ENCODE data around the gene PNKD. TPM values are rescaled to one million over a fixed set of nuclear protein-coding genes. Genes with fewer than 3 reads are reported as not detected.

Gene PNKD
- total RNA-seq, 1 donor from 2014 or later = 26.5 TPM

DNA sequence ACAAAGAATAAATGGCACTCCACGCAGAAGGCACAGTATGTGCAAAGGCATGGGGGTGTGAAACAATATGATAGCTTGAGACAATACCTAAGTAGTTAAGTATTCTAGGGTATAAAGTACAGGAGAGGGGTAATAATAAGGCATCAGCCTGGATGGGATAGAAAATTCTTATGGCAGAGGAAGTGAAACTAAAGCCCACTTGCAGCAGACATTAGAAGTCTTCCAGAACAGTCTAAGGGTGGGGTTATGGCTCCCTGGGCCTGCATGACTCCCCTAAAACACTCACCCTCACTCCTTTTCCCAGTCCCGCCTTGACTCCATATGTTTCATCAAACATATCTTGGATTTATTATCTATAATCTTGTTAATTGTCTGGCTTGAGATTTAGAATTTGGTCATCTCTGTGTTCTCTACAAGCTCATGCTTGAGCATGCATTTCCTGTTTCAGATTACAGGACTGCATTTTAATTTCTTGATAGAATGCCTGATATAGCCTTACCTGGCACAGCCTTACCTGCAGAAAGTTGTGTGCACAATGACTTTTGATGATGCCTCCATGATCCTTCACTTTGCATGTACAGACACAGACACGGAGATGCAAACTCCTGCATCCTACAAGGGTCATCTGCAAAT is 50.5 kb downstream of the PNKD start:
- no peak for DNase-seq

- DNase-seq = peak; percentile 97
Observed at GRCh38 chr2:218322768-218323525, 52.6 kb downstream of the PNKD start.

- peak; percentile 62 for DNase-seq
Observed at GRCh38 chr2:218323526-218324472, 53.5 kb downstream of the PNKD start.

- DNase-seq = no peak
Observed at GRCh38 chr2:218325566-218326160, 55.3 kb downstream of the PNKD start.

DNA sequence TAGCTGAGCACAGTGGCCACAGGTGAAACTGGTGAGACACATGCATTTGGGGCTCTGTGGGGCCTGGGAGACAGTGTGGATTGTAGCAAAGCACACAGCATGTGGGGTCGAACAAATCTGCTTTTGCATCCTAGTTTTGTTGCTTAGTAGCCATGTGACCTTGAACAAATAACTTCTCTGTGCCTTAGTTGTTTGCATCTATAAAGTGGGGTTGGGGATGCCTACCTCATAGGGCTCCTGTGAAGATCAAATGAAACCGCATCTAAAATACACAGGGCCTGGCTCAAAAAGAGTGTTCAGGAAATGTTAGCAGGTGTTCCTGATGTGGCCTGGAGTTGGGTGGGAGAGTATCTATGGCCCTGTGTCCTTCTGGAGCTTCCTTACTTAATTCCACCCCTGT is 56.0 kb downstream of the PNKD start:
- DNase-seq = no peak

DNA sequence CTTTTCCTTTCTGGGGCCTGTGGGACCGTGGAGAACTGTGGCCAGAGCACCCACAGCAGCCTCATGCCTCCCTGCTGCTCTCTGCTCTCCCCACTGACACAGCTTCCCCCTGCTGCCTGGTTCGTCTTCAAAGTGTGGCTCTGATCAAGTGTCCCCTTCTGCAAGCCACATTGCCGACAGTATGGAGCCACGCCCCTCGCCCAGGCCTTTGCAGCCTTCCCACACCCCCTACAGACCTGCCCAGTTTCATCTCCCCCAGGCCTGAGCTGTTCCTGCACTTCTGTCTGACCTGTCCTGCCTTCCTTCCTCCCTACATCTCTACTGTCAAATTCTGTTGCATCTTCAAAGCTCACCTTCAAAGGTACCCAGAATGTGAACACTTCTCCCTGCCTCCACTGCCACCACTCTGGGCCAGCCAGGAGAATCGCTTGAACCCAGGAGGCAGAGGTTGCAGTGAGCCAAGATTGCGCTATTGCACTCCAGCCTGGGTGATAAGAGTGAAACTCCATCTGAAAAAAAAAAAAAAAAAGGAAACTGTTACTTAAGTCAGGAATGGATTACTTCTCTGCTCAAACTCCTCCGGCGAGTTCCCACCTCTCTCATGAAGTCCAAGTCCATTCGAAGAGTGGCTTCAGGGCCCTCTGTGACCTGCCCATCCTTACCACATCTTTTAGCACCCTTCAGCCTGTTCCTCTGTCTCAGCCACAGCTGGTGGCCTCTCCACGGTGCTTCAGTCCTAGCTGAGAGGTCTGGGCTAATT is 57.3 kb downstream of the PNKD start:
- DNase-seq = no peak

DNA sequence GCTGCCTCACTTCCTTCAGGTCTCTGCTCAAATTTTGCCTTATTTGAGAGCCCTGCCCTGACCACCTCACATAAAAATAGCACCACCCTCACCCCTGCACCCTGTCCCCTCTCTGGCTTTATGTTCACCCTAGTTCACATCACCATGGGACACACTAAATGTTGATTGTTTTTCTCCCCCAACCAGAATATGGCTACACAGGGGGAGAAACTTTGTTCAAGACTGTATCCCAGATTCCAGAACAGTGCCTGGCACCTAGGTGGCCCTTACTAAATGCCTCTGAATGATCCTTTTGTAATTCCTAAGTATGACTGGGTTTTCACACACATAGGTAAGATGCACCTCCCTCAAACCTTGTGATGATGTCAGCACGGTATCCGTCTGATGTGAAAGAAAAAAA is 58.0 kb downstream of the PNKD start:
- no peak for DNase-seq

DNA sequence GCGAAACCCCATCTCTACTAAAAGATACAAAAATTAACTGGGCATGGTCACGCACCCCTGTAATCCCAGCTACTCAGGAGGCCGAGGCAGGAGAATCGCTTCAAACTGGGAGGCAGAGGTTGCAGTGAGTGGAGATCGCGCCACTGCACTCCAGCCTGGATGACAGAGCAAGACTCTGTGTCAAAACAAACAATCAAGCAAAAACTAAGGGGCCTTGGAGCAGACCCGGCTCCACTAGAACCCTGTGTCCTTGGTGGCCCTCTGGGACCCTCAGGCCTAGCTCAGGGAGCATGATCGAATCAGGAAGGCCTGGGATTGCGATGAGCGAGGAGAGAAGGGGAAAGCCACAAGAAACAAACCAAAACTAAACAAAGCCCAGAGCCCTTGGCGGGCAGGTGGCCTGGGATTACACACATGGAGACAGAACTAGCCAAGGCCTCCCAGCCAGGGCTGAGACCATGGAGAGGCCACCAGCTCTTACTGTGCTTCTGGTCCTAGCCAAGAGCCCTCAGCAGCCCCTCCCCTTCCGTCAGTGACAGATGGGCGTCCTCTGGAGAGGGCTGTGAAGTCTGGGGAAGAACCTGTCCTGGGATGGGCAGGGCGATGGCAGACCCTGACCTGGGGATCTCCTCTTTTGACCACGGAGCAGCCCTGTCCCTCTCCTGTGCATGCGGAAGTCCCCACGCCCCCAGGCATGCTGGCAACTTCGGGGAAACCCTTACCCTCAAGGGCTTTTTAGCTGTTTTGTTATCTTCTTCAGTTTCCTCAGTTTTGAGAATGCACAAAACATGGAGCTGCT is 58.9 kb downstream of the PNKD start:
- no peak for DNase-seq

DNA sequence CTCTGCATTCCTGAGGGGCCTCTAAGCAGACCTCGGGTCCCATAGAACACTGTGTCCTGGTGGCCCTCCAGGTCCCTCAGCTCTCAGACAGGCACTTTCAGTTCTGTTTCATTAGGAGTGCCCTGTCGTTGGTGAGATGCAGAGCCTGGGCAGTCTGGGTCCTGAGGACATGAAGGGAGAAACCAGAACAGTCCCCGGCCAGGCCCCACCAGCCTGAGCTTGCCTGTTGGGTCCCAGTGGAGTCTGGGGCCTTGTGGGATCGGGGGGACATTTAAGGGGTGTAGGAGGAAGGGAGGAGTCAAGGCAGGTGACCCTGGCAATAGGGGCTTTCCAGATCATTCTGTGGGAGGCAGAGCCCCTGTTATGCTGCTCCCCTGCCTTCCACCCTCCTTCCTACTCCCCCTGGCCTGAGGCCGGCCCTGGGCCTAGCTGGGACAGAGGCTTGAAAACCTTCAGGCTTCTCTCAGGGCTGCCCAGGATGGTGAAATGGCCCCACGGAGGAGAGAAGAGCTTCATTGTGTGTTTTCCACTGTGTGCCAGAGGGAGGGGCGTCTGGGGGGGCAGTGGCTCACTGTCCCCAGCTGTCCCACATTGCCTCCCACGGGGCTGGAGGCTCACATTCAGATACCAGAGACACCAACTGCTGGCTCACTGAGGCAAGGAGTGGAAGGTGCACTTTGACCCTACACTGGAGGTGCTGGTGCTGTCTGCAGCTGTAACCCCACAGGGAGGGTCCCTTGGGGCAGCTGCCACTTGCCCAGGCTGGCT is 59.7 kb downstream of the PNKD start:
- no peak for DNase-seq

DNA sequence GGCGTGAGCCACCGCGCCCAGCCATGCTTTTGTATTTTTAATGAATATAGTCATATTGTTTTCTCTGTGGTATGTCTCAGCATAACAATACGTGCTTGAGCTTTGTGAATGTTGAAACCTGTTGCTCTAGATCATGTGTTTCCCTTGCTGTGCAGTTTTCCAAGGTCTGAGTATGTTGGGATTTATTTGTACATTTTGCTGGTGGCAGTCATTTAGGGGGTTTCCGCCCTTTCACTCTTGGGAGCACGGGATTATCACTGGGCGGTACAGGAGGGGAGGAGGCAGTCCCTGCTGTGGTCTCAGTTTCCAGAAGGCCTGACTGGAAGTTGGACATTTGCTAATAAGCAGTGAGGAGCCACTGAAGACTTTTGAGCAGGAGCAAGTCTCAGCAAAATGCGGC is 61.4 kb downstream of the PNKD start:
- DNase-seq = peak; percentile 15

GRCh38 chr2:218332288-218332687 is 62.0 kb downstream of the PNKD start:
- no peak for DNase-seq

DNA sequence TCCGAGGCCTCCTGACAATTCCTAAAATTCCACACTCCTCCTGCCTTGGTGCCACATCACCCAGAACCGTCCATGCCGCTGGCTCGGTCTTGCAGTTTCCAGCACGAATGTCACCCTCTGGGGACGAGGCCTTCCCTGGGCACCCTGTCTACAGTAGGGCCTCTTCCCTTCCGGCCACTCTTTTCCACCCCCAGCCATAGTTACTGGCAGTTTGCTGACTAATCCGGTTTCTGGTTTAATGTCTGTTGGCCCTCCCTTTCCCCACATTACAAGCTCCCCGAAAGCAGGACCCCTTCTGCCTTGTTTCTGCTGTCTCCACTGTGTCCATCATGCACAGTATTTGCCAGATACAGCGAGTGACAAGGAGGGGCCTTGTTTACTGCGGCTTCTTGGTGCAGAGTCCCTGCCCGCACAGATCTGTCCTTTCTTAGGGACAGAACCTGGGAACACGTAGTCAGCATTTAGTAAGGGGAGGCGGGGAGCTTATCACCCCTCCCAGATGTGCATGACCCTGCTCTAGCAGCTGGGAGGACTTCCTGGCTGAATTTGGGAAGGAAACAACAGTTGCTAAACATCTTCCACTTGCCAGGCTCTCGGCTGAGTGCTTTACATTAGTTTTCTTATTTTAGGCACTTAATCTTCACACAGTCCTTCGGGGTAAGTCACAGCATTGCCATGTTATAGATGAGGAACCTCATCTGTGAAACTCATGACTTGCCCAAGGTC is 62.8 kb downstream of the PNKD start:
- no peak for DNase-seq

GRCh38 chr2:218334531-218334930 is 64.2 kb downstream of the PNKD start:
- no peak for DNase-seq

DNA sequence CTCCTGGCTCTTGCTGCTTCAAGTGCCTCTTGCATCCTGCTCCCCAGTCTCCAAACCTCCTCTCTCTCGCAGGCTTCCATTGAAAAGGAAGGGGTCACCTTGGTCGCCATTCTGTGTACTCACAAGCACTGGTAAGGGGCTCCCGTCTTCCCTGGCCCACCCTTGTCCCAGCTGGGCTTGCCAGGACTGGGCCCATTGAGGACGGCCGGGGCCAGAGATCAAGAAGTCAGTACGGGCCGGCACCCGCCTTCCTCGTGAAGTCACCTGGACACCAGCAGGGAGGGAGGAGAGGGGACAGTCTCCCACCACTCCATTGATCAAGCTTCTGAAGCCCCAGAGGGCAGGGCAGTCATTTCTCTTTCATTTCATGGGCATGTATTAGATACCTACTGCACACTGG is 70.3 kb downstream of the PNKD start:
- no peak for DNase-seq

GRCh38 chr2:218341381-218341780 is 71.1 kb downstream of the PNKD start:
- no peak for DNase-seq

GRCh38 chr2:218342837-218343236 is 72.5 kb downstream of the PNKD start:
- no peak for DNase-seq

DNA sequence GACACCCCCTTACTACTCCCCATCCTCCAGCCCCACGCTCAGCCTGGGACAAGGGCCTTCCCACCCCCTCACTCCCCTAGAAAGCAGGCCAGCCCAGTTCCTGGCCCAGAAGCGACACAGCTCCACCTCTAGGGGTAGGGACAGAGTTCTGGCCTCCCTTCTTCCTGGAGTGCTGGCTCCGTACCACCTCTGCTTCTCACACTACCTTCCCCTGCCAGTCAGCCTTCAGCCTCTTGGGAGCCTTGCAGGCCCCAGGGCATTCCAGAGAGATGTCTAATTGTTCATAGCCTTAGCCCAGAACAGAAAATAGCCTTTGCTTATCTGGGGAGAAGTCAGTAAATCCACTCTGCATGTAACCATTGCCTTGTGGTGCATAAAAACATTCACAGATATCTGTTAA is 73.3 kb downstream of the PNKD start:
- DNase-seq = no peak

GRCh38 chr2:218344090-218344754 is 73.9 kb downstream of the PNKD start:
- DNase-seq = no peak

DNA sequence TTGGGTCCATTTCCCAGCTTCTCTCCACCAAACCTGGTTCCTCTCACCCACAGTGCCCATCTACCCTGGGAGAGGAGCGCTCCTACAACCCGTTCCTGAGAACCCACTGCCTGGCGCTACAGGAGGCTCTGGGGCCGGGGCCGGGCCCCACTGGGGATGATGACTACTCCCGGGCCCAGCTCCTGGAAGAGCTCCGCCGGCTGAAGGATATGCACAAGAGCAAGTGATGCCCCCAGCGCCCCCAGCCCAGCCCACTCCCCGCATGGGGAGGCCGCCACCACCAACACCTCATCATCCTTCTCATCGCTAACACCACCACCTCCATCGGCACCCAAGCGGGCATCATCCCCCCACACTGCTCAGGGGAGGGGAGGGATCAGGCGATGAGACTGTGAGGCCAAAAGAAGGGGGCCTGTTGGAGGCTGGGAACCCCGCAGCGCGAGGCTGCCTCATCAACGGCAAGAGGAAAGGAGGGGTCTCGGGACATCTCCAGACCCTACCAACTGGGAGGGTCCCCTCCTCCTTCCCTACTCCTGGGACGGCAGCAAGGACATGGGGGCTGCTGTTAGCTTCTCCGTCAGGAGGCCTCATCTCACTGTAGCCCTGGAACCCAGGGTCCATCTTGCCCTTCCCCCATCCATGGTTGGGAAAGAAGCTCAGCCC is 74.6 kb downstream of the PNKD start:
- DNase-seq = no peak

All from dermis blood vessel endothelial cell (primary cell).